GM19099 (cell line): ENCODE results near the gene FOS.

ENCODE experiments used
- POLR2A ChIP-seq: IDR thresholded peaks from 3 replicates; pipeline ENCODE4 v1.6.1; 2011; ENCODE audit warnings: low read depth; ENCODE audit not compliant: insufficient read length; ENCODE audit errors: extremely low read depth

The FOS gene

GRCh38 chr14:75261820-75262219 lies 16.8 kb upstream of the FOS start:
- no peak for TF ChIP-seq POLR2A

DNA sequence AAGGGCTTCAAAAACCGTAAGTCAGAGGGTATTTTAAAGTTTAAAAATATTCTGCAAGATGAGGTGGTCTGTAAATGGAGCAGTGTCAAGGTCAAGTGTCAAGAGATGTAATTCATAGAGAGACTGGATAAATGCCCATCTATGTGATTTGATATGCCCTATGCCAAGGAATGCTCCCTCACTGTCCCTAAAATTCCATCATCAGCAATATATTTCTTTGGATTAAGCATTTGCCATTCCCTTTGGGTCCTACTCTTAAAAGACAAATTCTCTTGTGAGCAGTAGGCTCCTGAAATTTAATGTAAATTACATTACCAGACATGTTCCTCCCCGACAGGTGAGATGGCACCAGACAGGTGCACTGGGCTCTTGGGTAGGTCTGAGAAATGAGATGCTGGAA lies 16.0 kb upstream of the FOS start:
- no peak for TF ChIP-seq POLR2A

GRCh38 chr14:75264036-75264435 lies 14.6 kb upstream of the FOS start:
- TF ChIP-seq POLR2A: no peak

DNA sequence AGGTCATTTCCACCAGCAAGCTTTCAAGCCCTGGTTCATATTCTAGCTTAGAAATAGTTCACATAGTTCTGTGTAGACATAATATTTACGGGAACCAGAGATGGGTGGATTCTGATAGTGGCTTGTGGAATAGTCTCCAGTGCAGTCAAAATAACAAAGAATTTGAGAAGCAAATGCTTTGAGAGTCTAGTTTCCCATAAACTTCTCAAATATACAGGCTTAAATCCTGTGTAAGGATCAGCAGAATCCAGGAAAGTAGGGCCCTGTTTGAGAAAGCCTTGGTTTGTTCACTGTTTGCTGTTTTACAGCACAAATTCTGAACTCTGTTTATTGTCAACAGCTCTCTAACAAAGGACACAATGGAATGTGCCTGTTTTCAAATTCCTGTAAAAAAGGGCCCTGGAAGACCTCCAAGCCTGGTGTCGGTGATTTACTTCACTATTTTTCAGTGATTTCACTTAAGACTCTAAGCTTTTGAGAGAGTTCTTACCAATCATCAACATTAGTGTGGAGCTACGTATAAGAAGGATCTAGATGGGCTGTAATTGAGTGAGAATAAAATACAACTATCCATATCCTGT lies 11.4 kb upstream of the FOS start:
- TF ChIP-seq POLR2A: no peak

GRCh38 chr14:75268633-75269550 lies 9.7 kb upstream of the FOS start:
- TF ChIP-seq POLR2A: no peak

GRCh38 chr14:75271514-75271913 lies 7.1 kb upstream of the FOS start:
- no peak for TF ChIP-seq POLR2A

- TF ChIP-seq POLR2A: no peak
Observed at GRCh38 chr14:75273272-75274049, 5.2 kb upstream of the FOS start.

DNA sequence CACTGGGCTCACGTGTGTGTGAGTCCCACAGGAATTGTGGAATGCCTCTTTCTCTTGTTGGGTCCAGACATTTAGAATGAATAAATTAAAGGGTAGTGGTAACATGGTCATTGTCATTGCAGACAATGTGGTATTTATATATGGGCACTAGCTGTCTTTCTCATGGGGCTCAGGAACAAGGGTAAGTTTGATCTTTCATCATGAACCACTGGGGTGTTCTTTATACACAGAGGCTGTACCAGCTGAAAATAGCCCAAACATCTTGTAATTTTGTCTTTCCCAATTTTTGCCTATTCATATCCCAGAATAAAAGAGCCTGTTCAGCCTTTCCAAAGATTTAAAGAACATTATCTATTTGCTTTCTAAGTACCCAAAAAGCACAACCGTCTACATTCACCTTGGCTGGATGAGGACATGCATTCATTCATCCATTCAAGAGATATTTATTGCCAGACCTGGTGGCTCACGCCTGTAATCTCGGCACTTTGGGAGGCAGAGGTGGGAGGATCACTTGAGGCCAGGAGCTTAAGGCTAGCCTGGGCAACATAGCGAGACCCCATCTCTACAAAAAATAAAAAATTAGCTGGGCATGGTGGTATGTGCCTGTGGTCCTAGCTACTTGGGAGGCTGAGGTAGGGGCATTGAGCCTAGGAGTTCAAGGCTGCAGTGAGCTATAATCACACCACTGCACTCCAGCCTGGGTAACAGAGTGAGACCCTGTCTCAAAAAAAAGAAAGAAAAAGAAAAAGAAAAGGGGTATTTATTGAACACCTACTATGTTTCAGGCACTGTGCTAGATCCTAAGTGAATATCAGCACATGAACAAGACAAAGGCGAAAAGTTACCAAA lies 4.4 kb upstream of the FOS start:
- TF ChIP-seq POLR2A: no peak

DNA sequence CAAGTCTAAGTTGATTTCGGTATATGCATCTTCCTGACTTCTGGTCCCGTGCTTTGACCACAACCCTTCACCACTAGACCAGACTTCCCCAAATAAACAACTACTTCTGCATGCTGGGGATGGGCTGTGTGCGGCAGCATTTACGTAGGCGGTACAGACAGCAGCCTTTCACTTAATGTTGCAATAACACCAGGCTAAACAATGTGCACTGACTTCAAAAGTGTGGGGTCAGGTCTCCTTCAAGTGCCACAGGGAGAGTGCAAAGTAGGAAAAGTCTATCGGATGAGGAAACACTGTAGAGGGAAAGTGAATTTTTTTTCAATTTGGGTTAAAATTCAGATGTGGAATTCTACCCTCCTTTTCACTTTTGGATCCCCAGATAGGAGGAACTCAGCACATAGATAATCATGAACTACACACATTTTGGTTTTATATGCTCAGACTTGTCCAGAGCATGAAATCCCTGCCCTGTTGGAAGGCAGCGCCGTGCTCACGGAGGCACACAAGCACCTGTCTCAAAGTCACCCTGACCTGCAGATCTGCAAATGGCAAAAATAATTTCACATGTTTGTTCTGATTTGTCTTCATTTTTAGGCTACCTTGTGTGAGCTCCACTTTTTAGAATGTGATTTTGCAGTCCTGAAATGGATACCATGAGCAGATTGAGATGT lies 3.6 kb upstream of the FOS start:
- TF ChIP-seq POLR2A: no peak

DNA sequence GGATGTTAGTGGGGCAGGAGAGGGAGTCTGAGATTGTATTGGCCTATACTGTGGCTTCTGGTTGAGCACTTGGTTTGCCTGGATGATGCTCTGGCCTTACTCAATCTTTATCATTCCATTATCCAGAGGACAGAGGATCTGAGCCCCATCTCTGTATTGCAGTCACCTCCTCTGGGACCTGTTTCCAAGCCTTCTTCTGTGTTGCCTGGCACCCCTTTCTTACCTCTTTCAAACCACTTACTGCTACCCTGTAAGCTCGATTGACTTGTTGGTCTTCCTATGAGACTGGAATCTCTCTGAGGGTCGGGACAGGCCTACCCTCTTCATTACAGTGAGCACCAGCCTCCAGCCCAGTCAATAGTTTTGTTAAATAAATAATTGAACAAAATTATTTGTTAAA lies 3.0 kb upstream of the FOS start:
- TF ChIP-seq POLR2A: no peak

DNA sequence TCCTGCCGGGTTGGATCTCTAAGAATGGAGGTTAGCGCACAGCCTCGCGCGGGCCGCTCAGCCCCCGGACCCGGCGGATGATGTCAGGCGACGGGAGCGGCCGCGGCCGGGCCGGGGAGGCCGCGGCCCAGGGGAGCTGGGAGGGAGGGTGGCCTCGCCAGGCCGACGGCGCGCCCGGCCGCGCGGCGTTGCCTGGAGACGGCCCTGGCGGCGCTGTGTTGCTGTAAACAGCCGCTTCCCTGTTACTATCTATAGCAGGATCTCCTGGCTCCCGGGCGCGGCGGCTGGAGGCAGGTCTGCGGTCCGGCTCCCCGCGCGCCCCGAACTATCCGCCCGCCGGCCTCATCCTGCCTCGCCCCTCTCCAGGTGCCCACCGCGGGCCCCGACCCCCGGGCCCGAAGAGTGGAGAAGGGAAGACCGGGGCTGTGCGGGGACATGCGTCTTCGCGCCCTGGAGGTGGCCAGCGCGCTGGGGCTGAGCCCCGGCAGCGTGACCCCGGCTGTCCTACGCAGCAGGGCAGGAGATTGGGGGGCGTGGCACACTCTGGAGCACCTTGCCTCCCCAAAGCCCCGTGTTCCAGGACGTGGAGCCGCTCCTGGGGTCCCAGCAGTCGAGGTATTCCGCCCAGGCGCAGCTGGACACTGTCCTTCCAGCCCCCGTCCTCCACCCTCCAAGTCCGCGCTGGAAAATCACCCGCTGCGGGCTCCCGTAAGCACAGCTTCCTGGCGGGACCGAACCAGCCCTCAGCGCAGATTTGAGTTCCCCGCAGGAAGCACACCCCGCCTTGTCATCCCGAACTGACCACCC lies 1.4 kb upstream of the FOS start:
- no peak for TF ChIP-seq POLR2A

- no peak for TF ChIP-seq POLR2A
Observed at GRCh38 chr14:75277815-75278421, 710 bp upstream of the FOS start.

DNA sequence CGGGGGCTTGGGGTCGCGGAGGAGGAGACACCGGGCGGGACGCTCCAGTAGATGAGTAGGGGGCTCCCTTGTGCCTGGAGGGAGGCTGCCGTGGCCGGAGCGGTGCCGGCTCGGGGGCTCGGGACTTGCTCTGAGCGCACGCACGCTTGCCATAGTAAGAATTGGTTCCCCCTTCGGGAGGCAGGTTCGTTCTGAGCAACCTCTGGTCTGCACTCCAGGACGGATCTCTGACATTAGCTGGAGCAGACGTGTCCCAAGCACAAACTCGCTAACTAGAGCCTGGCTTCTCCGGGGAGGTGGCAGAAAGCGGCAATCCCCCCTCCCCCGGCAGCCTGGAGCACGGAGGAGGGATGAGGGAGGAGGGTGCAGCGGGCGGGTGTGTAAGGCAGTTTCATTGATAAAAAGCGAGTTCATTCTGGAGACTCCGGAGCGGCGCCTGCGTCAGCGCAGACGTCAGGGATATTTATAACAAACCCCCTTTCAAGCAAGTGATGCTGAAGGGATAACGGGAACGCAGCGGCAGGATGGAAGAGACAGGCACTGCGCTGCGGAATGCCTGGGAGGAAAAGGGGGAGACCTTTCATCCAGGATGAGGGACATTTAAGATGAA lies 630 bp downstream of the FOS start:
- no peak for TF ChIP-seq POLR2A

DNA sequence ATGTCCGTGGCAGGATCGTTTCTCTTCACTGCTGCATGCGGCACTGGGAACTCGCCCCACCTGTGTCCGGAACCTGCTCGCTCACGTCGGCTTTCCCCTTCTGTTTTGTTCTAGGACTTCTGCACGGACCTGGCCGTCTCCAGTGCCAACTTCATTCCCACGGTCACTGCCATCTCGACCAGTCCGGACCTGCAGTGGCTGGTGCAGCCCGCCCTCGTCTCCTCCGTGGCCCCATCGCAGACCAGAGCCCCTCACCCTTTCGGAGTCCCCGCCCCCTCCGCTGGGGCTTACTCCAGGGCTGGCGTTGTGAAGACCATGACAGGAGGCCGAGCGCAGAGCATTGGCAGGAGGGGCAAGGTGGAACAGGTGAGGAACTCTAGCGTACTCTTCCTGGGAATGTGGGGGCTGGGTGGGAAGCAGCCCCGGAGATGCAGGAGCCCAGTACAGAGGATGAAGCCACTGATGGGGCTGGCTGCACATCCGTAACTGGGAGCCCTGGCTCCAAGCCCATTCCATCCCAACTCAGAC lies 1.2 kb downstream of the FOS start:
- TF ChIP-seq POLR2A: no peak
